ENCODE measurements around the gene DHX57.
"Not testable (repeated sequence)": the region's sequence is repeated elsewhere in the genome, so short reads cannot be mapped to it uniquely, and the experiment has no call there.

DNA sequence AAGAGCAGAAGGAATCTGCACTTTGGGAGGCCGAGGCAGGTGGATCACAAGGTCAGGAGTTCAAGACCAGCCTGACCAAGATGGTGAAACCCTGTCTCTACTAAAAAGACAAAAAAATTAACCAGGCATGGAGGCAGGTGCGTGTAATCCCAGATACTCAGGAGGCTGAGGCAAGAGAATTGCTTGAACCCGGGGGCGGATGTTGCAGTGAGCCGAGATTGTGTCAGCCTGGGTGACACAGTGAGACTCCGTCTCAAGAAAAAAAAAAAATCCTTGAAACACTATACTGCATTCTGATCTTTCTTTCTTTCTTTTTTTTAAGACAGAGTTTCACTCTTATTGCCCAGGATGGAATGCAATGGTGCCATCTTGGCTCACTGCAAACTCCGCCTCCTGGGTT, 80.7 kb downstream of the DHX57 start:
- TF ChIP-seq, protein P1, sequence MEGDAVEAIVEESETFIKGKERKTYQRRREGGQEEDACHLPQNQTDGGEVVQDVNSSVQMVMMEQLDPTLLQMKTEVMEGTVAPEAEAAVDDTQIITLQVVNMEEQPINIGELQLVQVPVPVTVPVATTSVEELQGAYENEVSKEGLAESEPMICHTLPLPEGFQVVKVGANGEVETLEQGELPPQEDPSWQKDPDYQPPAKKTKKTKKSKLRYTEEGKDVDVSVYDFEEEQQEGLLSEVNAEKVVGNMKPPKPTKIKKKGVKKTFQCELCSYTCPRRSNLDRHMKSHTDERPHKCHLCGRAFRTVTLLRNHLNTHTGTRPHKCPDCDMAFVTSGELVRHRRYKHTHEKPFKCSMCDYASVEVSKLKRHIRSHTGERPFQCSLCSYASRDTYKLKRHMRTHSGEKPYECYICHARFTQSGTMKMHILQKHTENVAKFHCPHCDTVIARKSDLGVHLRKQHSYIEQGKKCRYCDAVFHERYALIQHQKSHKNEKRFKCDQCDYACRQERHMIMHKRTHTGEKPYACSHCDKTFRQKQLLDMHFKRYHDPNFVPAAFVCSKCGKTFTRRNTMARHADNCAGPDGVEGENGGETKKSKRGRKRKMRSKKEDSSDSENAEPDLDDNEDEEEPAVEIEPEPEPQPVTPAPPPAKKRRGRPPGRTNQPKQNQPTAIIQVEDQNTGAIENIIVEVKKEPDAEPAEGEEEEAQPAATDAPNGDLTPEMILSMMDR (IDR thresholded peaks at IDR 0.05; ENCODE audit: extremely low read depth in 1 of 2, insufficient read depth in 1 of 2, low read depth in 1 of 2, low read length in 2 of 2) = not testable (repeated sequence)
- TF ChIP-seq, protein P2, sequence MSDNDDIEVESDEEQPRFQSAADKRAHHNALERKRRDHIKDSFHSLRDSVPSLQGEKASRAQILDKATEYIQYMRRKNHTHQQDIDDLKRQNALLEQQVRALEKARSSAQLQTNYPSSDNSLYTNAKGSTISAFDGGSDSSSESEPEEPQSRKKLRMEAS (IDR thresholded peaks at IDR 0.05; ENCODE audit: insufficient read depth, insufficient read length) = not testable (repeated sequence)
- TF ChIP-seq POLR2A (IDR thresholded peaks at IDR 0.05; ENCODE audit: low read depth, low read length); POLR2AphosphoS5 (IDR thresholded peaks at IDR 0.05; ENCODE audit: insufficient read depth, low read depth, low read length): not testable (repeated sequence)
